A549 (cell line): ENCODE results near the gene TCN1. TPM values are rescaled to one million over a fixed set of nuclear protein-coding genes. Genes with fewer than 3 reads are reported as not detected.

Experiments
- ATAC-seq, 2 experiments: fragments of 200-7000 bp in 1 of 2; fragments of >200 bp in 1 of 2; cut with Nextera tagmentation in 1 of 2; cut with Tn5 transposase in 1 of 2; 3 replicates each; pipeline versions ENCODE4 v1.8.0 to v1.9.1; 2018 to 2020; ENCODE audit warnings: mild to moderate bottlenecking in 1 of 2, moderate library complexity in 1 of 2
- CTCF ChIA-PET: fragments of 300-600 bp; sonication (Branson Sonifier 250); formaldehyde crosslinking; extraction: SDS; loops from one replicate; lab custom pipeline; 2021; ENCODE audit warnings: antibody characterized with exemption, inconsistent platforms; lab: Yijun Ruan, JAX
- POLR2A ChIA-PET: fragments of 350-600 bp; formaldehyde crosslinking; extraction: SDS; loops from one replicate; lab custom pipeline; 2021; ENCODE audit warnings: antibody characterized with exemption, inconsistent platforms; lab: Yijun Ruan, JAX
- DNase-seq, 2 experiments: peaks; one replicate each; pipeline versions ENCODE4 v3.0.0 to v3.0.0-alpha.2; 2011 to 2016; ENCODE audit warnings: low read depth in 1 of 2, low spot score in 1 of 2
- FAIRE-seq: peaks from 2 replicates; lab custom pipeline; 2011; peaks lifted over from hg19 to GRCh38; lab: Jason Lieb, UNC
- H3K27ac ChIP-seq, 2 experiments: fragments of >200 bp; sonication (Bioruptor Twin); formaldehyde crosslinking; 3 replicates each; pipeline ENCODE4 v1.5.1; 2016 to 2017
- H3K4me1 ChIP-seq: fragments of >200 bp; sonication (Bioruptor Twin); formaldehyde crosslinking; 3 replicates; pipeline ENCODE4 v1.6.1; 2016
- H3K4me2 ChIP-seq: fragments of >200 bp; sonication (Bioruptor Twin); formaldehyde crosslinking; 3 replicates; pipeline ENCODE4 v1.6.1; 2016
- H3K4me3 ChIP-seq: fragments of >200 bp; sonication (Bioruptor Twin); formaldehyde crosslinking; 3 replicates; pipeline ENCODE4 v1.5.1; 2016
- H3K9me3 ChIP-seq: fragments of >200 bp; sonication (Bioruptor Twin); formaldehyde crosslinking; 3 replicates; pipeline ENCODE4 v1.6.1; 2016
- BHLHE40 ChIP-seq: IDR thresholded peaks from 2 replicates; pipeline ENCODE4 v1.6.1; 2012; ENCODE audit warnings: low read depth, low read length, inconsistent platforms
- CBX2 ChIP-seq: fragments of 200-600 bp; sonication (generic); IDR thresholded peaks from 2 replicates; pipeline ENCODE4 v1.6.1; 2016; ENCODE audit warnings: low read depth, mild to moderate bottlenecking, borderline replicate concordance
- CHD2 ChIP-seq: fragments of 150-350 bp; IDR thresholded peaks from 2 replicates; pipeline ENCODE4 v1.6.1; 2014; ENCODE audit warnings: low read length; ENCODE audit not compliant: partially characterized antibody
- CHD4 ChIP-seq: fragments of 200-600 bp; sonication (generic); IDR thresholded peaks from 2 replicates; pipeline ENCODE4 v1.6.1; 2016; ENCODE audit warnings: antibody characterized with exemption, mild to moderate bottlenecking, borderline replicate concordance
- EHMT2 ChIP-seq: fragments of 200-600 bp; sonication (generic); IDR thresholded peaks from 2 replicates; pipeline ENCODE4 v1.6.1; 2016; ENCODE audit warnings: antibody characterized with exemption, low read depth, mild to moderate bottlenecking, moderate library complexity
- ESRRA ChIP-seq: fragments of 150-350 bp; IDR thresholded peaks from 2 replicates; pipeline ENCODE4 v1.6.1; 2014; ENCODE audit warnings: mild to moderate bottlenecking, low read length, borderline replicate concordance
- FOSB ChIP-seq: fragments of 250-450 bp; sonication (Bioruptor Pico); IDR thresholded peaks from 2 replicates; pipeline ENCODE4 v1.5.0; 2020; ENCODE audit warnings: mild to moderate bottlenecking, moderate library complexity
- FOXS1 ChIP-seq: fragments of 250-450 bp; sonication (Bioruptor Pico); IDR thresholded peaks from 2 replicates; pipeline ENCODE4 v1.5.0; 2020; ENCODE audit warnings: mild to moderate bottlenecking, moderate library complexity
- HDAC2 ChIP-seq: fragments of 200-600 bp; sonication (generic); IDR thresholded peaks from 2 replicates; pipeline ENCODE4 v1.6.1; 2016
- HEYL ChIP-seq: fragments of 250-450 bp; sonication (Bioruptor Pico); IDR thresholded peaks from 2 replicates; pipeline ENCODE4 v1.8.0; 2021; ENCODE audit warnings: mild to moderate bottlenecking, moderate library complexity
- HOXB13 ChIP-seq: fragments of 250-450 bp; sonication (Bioruptor Pico); IDR thresholded peaks from 2 replicates; pipeline ENCODE4 v1.5.0; 2020; ENCODE audit warnings: low read depth, mild to moderate bottlenecking, moderate library complexity
- JUN ChIP-seq, 2 experiments: fragments of >200 bp; sonication (Bioruptor Twin); formaldehyde crosslinking; IDR thresholded peaks; 2 replicates in 1 of 2; 3 replicates in 1 of 2; pipeline ENCODE4 v1.6.1; 2016 to 2017
- KDM1A ChIP-seq: fragments of 200-600 bp; sonication (generic); IDR thresholded peaks from 2 replicates; pipeline ENCODE4 v1.6.1; 2016; ENCODE audit warnings: low read depth, mild to moderate bottlenecking
- KDM5A ChIP-seq: fragments of 200-600 bp; sonication (generic); IDR thresholded peaks from 2 replicates; pipeline ENCODE4 v1.6.1; 2016; ENCODE audit warnings: antibody characterized with exemption, mild to moderate bottlenecking
- MAFK ChIP-seq: fragments of 450-650 bp; IDR thresholded peaks from 2 replicates; pipeline ENCODE4 v1.6.1; 2014; ENCODE audit not compliant: partially characterized antibody
- MAZ ChIP-seq: fragments of 150-350 bp; IDR thresholded peaks from 2 replicates; pipeline ENCODE4 v1.6.1; 2014; ENCODE audit warnings: antibody characterized with exemption, low read depth, low read length, borderline replicate concordance
- NFE2L2 ChIP-seq: fragments of 150-350 bp; conservative IDR thresholded peaks from 2 replicates; pipeline ENCODE4 v1.6.1; 2014; ENCODE audit warnings: low read length
- PHF8 ChIP-seq: fragments of 200-600 bp; sonication (generic); IDR thresholded peaks from 2 replicates; pipeline ENCODE4 v1.6.1; 2016; ENCODE audit warnings: low read depth, mild to moderate bottlenecking, antibody characterized with exemption, moderate library complexity, borderline replicate concordance
- RARB ChIP-seq: fragments of 250-450 bp; sonication (Bioruptor Pico); IDR thresholded peaks from 2 replicates; pipeline ENCODE4 v1.8.0; 2021; ENCODE audit warnings: mild to moderate bottlenecking, moderate library complexity
- RFX5 ChIP-seq: fragments of 450-650 bp; IDR thresholded peaks from 2 replicates; pipeline ENCODE4 v1.7.1; 2014; ENCODE audit warnings: antibody characterized with exemption, mild to moderate bottlenecking, moderate library complexity
- SMC3 ChIP-seq: fragments of >200 bp; sonication (Bioruptor Twin); formaldehyde crosslinking; IDR thresholded peaks from 3 replicates; pipeline ENCODE4 v1.6.1; 2018; ENCODE audit warnings: inconsistent platforms
- TFCP2L1 ChIP-seq: fragments of 250-450 bp; sonication (Bioruptor Pico); IDR thresholded peaks from 2 replicates; pipeline ENCODE4 v1.5.0; 2021; ENCODE audit warnings: mild to moderate bottlenecking
- WGBS: methylation state at CpG from one replicate; pipeline ENCODE4 v1.1.6; 2017; ENCODE audit errors: missing lambda C conversion rate; 5-methylcytosine and 5-hydroxymethylcytosine counted together
- polyA plus RNA-seq, 4 experiments: library from polyadenylated mRNA; depleted of rRNA in 3 of 4; stranded (reverse); fragments of >200 nt; fragmentation: RNase III in 1 of 4; extraction: RNeasy Plus Mini Kit Qiagen cat#74134 plus additional on column Dnase treatment in 1 of 4; gene quantifications; 2 replicates in 3 of 4; 3 replicates in 1 of 4; pipeline ENCODE4 v1.2.3, GENCODE V29; 2011 to 2017
- TF ChIP-seq, protein P1 (sequence below): fragments of >200 bp; sonication (Bioruptor Twin); formaldehyde crosslinking; IDR thresholded peaks from 3 replicates; pipeline ENCODE4 v1.6.1; 2016
- TF ChIP-seq, protein P2 (sequence below): fragments of 450-650 bp; IDR thresholded peaks from 2 replicates; pipeline ENCODE4 v1.6.1; 2014; ENCODE audit warnings: antibody characterized with exemption

TCN1 gene
- polyA plus RNA-seq, 2 of the 4 experiments (the other 2 are of a cell fraction): 0.18 to 0.79 TPM

DNA sequence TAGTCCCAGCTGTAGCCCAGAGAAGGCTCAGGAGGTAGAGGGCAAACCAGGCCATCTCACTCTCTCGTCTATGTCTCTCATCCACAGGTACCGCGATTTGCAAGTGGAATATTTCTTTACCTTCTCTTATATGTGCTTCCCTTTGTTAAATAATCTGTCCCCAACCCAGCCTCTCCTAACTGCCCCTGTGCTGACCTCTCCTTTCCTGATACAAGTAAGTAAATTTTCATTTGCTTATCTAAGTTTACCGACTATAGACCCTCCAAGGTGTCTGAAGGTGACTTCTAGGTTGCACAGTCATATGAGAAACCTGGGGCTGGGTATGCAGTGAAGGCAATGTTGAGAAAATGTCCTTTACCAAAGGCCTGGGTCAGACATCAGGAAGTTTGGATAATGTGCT is 20.9 kb downstream of the TCN1 start, which contains the start of gene CBLIF:
Gene CBLIF (minus strand): TSS at position 101 of the 400 bp plus-strand sequence. CDS start 46 bp downstream, at position 55.
- 67% methylated on average over 4 of the region's 4 CpGs for WGBS

DNA sequence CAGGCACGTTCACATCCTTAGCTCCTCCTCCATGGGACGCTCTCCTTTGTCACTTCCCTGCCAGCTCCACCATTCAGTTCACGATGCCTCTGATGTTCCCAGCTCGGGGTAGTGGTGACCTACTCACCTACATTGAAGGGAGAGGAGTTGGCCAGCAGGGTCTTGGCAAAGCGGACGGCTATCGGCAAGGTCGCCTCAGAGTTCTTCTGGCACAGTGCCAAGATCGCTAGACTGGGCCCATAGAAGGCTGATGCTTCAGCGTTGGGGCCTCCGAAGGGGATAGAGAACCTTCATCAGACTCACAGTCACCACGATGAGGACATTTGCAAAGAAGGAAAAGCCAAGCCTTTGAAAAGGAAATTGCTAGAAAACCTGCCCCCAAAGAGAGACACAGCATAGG is 24.0 kb downstream of the TCN1 start:
- FAIRE-seq (no peak), ATAC-seq (no peak)

More for the DNA sequence above, 20.9 kb downstream of the TCN1 start, which contains the start of gene CBLIF:
- Histone ChIP-seq H3K9me3 (no peaks in the 10 kb centered on the region), H3K4me3 (no peak within 1 kb of the TSS), H3K4me1 (peaks cover 6% of the 10 kb centered on the region; the same call in 1 of the 3 replicates), H3K4me2 (no peak within 1 kb of the TSS), H3K27ac (no peak within 1 kb of the TSS)
- FAIRE-seq: no peak
- ChIA-PET CTCF (interaction anchor here (1.1 kb wide), 1 partner anchor 11 kb away, joined by 3 read pairs; no protein-coding TSS in a partner anchor), POLR2A (no interaction called here)
- no peak for DNase-seq
- no peak for ATAC-seq
- TF ChIP-seq BHLHE40 (no peak), PHF8 (no peak), MAZ (no peak), KDM1A (no peak), KDM5A (no peak), EHMT2 (no peak), FOSB (CRISPR knock-in tag) (no peak), CHD2 (no peak), TFCP2L1 (CRISPR knock-in tag) (no peak), HOXB13 (CRISPR knock-in tag) (no peak), MAFK (no peak), HDAC2 (no peak), CHD4 (no peak), SMC3 (no peak), RFX5 (no peak), FOXS1 (no peak), RARB (no peak), ESRRA (no peak)
- TF ChIP-seq, protein P1, sequence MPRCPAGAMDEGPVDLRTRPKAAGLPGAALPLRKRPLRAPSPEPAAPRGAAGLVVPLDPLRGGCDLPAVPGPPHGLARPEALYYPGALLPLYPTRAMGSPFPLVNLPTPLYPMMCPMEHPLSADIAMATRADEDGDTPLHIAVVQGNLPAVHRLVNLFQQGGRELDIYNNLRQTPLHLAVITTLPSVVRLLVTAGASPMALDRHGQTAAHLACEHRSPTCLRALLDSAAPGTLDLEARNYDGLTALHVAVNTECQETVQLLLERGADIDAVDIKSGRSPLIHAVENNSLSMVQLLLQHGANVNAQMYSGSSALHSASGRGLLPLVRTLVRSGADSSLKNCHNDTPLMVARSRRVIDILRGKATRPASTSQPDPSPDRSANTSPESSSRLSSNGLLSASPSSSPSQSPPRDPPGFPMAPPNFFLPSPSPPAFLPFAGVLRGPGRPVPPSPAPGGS: no peak
- TF ChIP-seq, protein P2, sequence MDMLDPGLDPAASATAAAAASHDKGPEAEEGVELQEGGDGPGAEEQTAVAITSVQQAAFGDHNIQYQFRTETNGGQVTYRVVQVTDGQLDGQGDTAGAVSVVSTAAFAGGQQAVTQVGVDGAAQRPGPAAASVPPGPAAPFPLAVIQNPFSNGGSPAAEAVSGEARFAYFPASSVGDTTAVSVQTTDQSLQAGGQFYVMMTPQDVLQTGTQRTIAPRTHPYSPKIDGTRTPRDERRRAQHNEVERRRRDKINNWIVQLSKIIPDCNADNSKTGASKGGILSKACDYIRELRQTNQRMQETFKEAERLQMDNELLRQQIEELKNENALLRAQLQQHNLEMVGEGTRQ: no peak

More for the DNA sequence above, 24.0 kb downstream of the TCN1 start:
- H3K4me2 ChIP-seq: no peak overlapping the region
- no peak overlapping the region for H3K27ac ChIP-seq
- TF ChIP-seq HEYL (CRISPR knock-in tag): no peak
- no peak for TF ChIP-seq CBX2
- TF ChIP-seq, protein P1: no peak
- no peak for TF ChIP-seq CHD4
- TF ChIP-seq JUN (IDR thresholded peaks at IDR 0.05): no peak
- no peak for TF ChIP-seq HDAC2
- no peak for TF ChIP-seq MAZ
- TF ChIP-seq PHF8: no peak
- no peak for TF ChIP-seq NFE2L2
- H3K9me3 ChIP-seq: no peaks in the 10 kb centered on the region
- no peak for DNase-seq
- CTCF ChIA-PET: no interaction called here
- POLR2A ChIA-PET: no interaction called here
- 27% methylated on average over 10 of the region's 12 CpGs for WGBS
- H3K4me1 ChIP-seq: no peaks in the 10 kb centered on the region
- no peak overlapping the region for H3K4me3 ChIP-seq
